ENCODE measurements around the gene TOB1. TPM values are rescaled to one million over a fixed set of nuclear protein-coding genes. Genes with fewer than 3 reads are reported as not detected.
A peak's percentile ranks its signal among the peaks of the same experiment; 100 is the strongest.

TOB1 gene
- polyA plus RNA-seq, 3 donors from 2014 or later: 8.9 to 23.7 (median 10.3) TPM

DNA sequence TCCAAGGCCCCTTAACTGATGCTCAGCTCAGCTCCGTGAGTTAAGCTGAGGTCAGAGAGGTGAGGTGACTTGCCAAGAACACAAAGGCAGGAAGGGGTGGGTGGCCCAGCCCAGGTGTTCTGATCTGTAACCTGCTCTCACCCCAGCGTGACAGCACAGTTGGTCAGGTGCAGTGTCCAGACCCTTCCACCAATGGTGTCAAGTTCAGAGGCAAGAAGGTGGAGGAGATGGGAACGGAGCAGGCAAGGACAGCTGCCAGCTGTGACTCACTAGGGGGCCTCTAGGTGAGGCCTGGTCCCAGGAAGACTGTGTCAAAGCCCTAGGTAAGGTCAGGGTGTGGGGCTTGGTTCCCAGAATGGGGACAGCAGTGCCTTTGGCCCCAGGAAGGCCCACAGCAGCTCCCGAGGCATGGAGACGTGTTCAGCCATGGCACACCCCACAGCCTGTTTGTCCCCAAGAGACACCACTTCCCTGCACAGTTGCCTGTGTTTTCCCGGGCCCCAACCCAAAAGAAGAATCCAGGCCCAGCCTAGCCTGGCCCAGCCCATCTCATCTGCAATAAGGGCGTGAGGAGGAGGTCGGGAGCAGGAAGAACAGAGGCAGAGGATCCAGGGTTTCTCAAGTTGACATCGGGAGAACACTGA lies 23.5 kb downstream of the TOB1 start:
- Mint-ChIP-seq H3K27me3 (ENCODE audit: low read depth in 3 of 3) (peaks cover 0 to 3% (median 2%) of the 10 kb centered on the region in 3 donors), H3K27ac (no peak overlapping the region), H3K36me3 (no peaks in the 10 kb centered on the region), H3K9me3 (no peaks in the 10 kb centered on the region), H3K4me3 (no peak overlapping the region), H3K4me1 (no peaks in the 10 kb centered on the region)
- no peak for DNase-seq

DNA sequence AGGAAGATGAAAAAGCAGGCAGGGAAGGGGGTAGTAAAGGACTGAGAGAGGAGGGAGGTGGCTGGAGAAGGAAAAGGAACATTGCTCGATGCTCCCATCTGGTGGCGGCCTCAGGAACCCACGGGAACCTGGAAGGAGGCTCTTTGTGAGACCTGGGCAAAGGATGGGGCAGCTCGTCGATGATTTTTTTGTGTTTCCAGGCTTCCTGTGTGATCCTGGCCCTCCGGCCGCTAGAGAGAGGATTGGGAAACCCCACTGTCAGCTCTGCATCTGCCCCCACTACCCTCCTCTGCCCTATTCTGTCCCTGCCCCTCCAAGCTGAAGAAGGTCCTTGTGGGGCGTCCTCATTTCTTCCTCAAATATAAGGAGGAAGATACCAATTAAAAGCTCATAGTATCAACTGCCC lies 24.2 kb downstream of the TOB1 start:
- peak; percentile 28 to 40 (median 32) for DNase-seq
- Mint-ChIP-seq H3K27ac (no peak overlapping the region), H3K4me3 (no peak overlapping the region), H3K27me3 (ENCODE audit: low read depth in 3 of 3) (peaks cover 0 to 3% (median 2%) of the 10 kb centered on the region in 3 donors), H3K4me1 (no peaks in the 10 kb centered on the region), H3K9me3 (no peaks in the 10 kb centered on the region), H3K36me3 (no peaks in the 10 kb centered on the region)

- H3K27ac Mint-ChIP-seq: no peak overlapping the region
- no peak overlapping the region for H3K4me3 Mint-ChIP-seq
- H3K36me3 Mint-ChIP-seq: no peaks in the 10 kb centered on the region
- H3K4me1 Mint-ChIP-seq: no peaks in the 10 kb centered on the region
- peaks cover 0 to 3% (median 0%) of the 10 kb centered on the region in 3 donors for H3K27me3 Mint-ChIP-seq (ENCODE audit: low read depth in 3 of 3)
- no peaks in the 10 kb centered on the region for H3K9me3 Mint-ChIP-seq
- no peak for DNase-seq
Measured at GRCh38 chr17:50841277-50841948, 24.7 kb downstream of the TOB1 start.

DNA sequence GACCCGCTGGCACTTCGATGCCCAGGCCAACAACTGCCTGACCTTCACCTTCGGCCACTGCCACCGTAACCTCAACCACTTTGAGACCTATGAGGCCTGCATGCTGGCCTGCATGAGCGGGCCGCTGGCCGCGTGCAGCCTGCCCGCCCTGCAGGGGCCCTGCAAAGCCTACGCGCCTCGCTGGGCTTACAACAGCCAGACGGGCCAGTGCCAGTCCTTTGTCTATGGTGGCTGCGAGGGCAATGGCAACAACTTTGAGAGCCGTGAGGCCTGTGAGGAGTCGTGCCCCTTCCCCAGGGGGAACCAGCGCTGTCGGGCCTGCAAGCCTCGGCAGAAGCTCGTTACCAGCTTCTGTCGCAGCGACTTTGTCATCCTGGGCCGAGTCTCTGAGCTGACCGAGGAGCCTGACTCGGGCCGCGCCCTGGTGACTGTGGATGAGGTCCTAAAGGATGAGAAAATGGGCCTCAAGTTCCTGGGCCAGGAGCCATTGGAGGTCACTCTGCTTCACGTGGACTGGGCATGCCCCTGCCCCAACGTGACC lies 25.8 kb downstream of the TOB1 start:
- H3K9me3 Mint-ChIP-seq: no peaks in the 10 kb centered on the region
- H3K27ac Mint-ChIP-seq: no peak overlapping the region
- H3K4me3 Mint-ChIP-seq: no peak overlapping the region
- peaks cover 0 to 8% (median 0%) of the 10 kb centered on the region in 3 donors for H3K27me3 Mint-ChIP-seq (ENCODE audit: low read depth in 3 of 3)
- no peaks in the 10 kb centered on the region for H3K4me1 Mint-ChIP-seq
- DNase-seq: no peak
- no peaks in the 10 kb centered on the region for H3K36me3 Mint-ChIP-seq

- H3K36me3 Mint-ChIP-seq: no peaks in the 10 kb centered on the region
- no peak for DNase-seq
- H3K4me3 Mint-ChIP-seq: no peak overlapping the region
- no peaks in the 10 kb centered on the region for H3K4me1 Mint-ChIP-seq
- no peaks in the 10 kb centered on the region for H3K9me3 Mint-ChIP-seq
- H3K27ac Mint-ChIP-seq: no peak overlapping the region
- H3K27me3 Mint-ChIP-seq (ENCODE audit: low read depth in 3 of 3): peaks cover 0 to 6% (median 2%) of the 10 kb centered on the region in 3 donors
Measured at GRCh38 chr17:50839591-50840310, 26.4 kb downstream of the TOB1 start.

DNA sequence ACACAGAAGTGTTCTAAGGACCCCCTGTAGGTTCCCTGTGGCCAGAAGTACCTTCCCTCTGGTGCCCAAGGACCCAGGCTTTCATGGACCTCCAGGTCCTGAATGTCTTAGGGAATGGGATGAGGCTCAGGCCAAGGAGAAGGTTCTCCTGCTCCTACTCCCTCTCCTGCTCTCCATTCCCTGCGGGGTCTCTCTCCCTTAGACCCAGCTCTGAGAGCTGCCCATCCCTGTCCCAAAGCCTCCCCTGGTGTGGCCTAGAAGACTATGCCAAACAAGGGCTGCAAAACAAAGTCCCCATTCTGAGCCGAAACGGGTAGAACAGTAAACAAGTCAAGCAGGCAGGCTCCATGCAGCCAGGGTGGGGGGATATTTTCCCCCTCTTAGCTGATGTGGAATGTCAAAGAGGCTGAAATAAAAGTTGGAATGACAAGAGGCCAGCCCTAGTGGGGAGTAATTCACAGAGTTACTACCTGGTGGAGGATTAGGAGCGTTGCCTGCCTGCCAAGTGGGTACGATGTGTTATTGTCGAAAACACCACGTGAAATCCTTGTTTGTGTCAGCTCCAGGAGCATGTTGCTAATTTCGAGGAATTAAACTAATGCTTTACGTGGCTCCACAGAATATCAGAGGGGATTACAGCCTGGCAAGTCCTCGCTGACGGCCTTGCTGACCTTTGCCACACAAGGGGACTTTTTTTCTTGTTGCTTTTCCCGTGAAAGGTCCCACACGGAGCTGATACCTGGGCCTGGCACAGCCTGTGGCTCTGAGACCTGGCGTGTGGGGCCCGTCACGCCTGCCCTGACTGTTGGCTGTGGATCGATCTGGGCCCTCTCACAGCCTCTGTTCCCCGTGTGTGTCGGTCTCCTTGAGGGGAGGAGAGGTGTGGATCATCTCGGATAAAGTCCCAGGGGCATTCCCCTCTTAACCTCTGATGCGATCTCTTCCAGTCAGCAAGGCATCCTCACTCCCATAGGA lies 27.9 kb downstream of the TOB1 start:
- Mint-ChIP-seq H3K27me3 (ENCODE audit: low read depth in 3 of 3) (peaks cover 0 to 6% (median 4%) of the 10 kb centered on the region in 3 donors), H3K4me3 (no peak overlapping the region), H3K27ac (no peak overlapping the region), H3K36me3 (no peaks in the 10 kb centered on the region), H3K9me3 (no peaks in the 10 kb centered on the region), H3K4me1 (no peaks in the 10 kb centered on the region)
- DNase-seq: no peak

DNA sequence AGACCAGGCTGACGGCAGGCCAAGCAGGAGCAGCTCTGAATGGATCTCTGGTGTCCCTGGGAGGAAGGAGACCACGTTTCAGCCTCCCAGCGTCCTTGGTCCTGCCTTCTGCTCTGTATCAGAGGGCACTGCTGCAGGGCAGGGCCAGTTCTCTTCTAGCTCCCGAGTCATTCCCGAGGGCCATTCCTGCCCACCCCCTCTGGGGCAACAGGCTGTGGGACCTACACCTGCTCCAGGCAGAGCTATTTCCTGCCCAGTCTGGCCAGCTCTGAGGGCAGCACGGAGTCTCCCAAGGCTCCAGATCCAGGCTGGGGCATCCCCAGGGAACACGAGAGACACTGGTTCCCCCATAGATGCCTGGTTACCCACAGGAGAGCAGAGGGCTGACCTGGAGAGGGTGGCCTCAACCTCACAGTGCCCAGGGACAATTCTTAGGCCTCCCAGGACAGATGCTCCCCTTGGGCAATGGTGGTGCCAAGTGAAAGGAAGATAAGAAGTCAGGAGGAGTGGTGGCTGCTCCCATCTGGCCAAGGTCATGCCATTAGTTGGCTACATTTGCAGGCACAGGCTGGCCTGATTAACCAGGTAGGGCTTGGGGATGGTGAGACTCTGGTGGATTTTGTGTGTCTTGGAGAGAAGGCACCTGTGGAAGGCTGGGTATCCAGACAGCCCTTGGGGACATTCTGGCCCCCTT lies 28.7 kb downstream of the TOB1 start:
- DNase-seq: no peak
- no peak overlapping the region for H3K4me3 Mint-ChIP-seq
- H3K4me1 Mint-ChIP-seq: no peaks in the 10 kb centered on the region
- H3K36me3 Mint-ChIP-seq: no peaks in the 10 kb centered on the region
- no peak overlapping the region for H3K27ac Mint-ChIP-seq
- peaks cover 0 to 5% (median 4%) of the 10 kb centered on the region in 3 donors for H3K27me3 Mint-ChIP-seq (ENCODE audit: low read depth in 3 of 3)
- no peaks in the 10 kb centered on the region for H3K9me3 Mint-ChIP-seq

DNA sequence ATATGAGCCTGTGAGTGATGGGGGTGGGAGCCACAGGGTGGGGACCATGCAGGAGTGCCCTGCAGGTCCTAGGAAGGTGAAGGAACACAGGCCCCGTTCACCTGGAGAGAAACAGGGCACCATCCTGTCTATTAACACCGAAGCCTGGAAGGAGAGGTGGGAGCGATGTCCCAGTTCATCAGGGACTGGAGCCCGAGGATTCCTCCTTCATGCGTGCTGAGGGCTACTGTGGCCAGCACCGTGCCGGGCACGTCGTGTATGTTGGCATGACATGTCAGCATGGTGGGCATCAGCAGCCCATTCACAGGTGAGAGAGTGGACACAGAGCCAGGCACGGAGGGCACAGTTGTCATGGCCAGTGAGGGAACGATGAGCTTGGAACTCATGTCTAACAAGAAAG lies 29.3 kb downstream of the TOB1 start:
- Mint-ChIP-seq H3K4me1 (no peaks in the 10 kb centered on the region), H3K27ac (no peak overlapping the region), H3K4me3 (no peak overlapping the region), H3K36me3 (no peaks in the 10 kb centered on the region), H3K27me3 (ENCODE audit: low read depth in 3 of 3) (peaks cover 0 to 5% (median 4%) of the 10 kb centered on the region in 3 donors), H3K9me3 (no peaks in the 10 kb centered on the region)
- DNase-seq: no peak

DNA sequence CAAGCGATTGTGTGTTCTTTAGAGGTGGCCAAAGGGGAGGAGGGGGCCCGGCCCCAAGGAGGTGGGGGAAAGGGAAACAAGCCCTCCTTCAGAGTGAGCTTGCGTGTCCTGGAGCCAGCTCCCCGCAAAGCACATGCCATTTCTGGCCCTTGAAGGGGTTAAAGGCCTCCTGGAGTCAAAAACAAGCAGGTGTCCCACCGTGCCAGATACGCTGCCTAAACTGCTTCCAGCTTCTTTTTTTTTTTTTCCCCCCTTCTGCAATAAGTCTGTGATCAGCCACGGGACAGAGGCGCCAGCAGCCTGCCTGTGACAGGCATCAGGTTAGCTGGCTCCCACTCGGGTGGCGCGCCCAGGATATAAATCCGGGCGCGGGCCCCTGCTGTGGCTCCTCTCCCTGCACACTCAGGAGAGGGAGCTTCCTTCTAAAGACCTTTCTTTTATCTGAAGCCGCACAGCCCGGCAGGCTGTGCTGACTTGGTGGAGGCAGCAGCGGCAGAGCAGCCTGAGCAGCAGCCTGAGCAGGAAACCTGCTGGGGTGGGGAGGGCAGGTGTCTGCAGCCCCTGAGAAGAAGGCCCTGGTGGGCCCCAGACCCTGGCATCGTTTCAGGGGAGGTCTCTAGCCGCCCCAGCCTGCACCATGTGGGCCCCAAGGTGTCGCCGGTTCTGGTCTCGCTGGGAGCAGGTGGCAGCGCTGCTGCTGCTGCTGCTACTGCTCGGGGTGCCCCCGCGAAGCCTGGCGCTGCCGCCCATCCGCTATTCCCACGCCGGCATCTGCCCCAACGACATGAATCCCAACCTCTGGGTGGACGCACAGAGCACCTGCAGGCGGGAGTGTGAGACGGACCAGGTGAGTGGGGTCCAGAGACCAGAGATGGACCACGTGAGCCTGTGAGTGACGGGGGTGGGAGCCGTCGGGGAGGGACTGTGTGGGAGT lies 30.6 kb downstream of the TOB1 start, which contains the start of gene WFIKKN2:
TSS of gene WFIKKN2 (plus strand) at position 286 of the 934 bp plus-strand sequence. CDS start at position 638, 352 bp downstream.
- no peaks in the 10 kb centered on the region for H3K4me1 Mint-ChIP-seq
- no peaks in the 10 kb centered on the region for H3K36me3 Mint-ChIP-seq
- H3K4me3 Mint-ChIP-seq: no peak within 1 kb of the TSS
- H3K27ac Mint-ChIP-seq: no peak within 1 kb of the TSS
- DNase-seq: no peak
- peaks cover 0 to 5% (median 4%) of the 10 kb centered on the region in 3 donors for H3K27me3 Mint-ChIP-seq (ENCODE audit: low read depth in 3 of 3)
- H3K9me3 Mint-ChIP-seq: no peaks in the 10 kb centered on the region

DNA sequence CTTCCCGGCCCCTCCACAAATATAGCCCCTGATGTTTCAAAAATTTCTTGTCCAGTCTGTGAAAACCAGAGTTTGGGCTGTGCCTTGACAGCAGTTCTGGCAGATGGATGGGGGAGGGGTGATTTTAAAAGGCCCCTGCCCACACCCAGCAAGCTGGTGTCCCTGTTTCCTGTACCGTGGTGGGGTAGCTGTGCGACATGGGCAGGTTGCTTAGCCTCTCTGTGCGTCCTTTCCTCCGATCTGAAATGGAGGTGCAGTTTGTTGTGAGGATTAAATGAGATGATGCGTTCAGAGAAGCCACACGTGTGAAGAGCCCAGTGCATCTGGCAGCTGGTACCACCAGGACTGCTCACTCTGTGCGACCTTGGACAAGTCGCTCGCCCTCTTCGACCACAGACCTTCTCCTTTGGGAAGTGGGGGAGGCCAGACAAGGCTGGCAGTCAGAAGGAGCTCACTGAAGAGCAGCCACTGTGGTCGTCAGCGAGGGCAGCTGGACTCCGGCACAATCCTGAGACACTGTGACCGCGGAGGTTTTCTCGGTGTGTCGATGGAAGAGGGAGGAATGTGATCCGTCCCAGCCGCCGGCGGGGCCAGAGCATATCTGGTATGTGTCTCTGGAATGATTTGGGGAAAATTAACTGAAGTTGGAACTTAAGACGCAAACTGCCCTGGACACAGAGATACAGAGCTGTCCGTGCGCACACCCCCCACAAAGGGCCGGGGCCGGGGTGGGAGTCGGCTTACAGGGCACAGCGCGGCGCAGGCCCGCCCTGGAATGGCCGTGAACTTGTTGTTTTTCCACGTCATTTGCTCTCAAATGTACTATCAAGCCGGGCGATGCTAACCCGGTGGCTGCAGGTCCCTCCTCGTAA lies 31.5 kb downstream of the TOB1 start:
- H3K27me3 Mint-ChIP-seq (ENCODE audit: low read depth in 3 of 3): peaks cover 0 to 6% (median 4%) of the 10 kb centered on the region in 3 donors

More for the DNA sequence above, 31.5 kb downstream of the TOB1 start:
- Mint-ChIP-seq H3K4me3 (no peak overlapping the region), H3K36me3 (no peaks in the 10 kb centered on the region), H3K27ac (no peak overlapping the region), H3K4me1 (no peaks in the 10 kb centered on the region), H3K9me3 (no peaks in the 10 kb centered on the region)
- no peak for DNase-seq
